Motor neuron (in vitro differentiated cells): Measurements from ENCODE around the gene SEC14L1. TPM values are rescaled to one million over a fixed set of nuclear protein-coding genes. Genes with fewer than 3 reads are reported as not detected.
A peak's percentile ranks its signal among the peaks of the same experiment; 100 is the strongest.

Source experiments
- ATAC-seq, 8 experiments: fragments of 200-7000 bp; cut with Tn5 transposase; replicated peaks in 6 of 8; 2 replicates each; pipeline ENCODE4 v1.8.0; 2021; ENCODE audit warnings: mild to moderate bottlenecking in 8 of 8, moderate library complexity in 8 of 8
- H3K27ac ChIP-seq, 2 donors: fragments of 250-450 bp; sonication (Bioruptor Pico); 2 replicates each; pipeline ENCODE4 v1.9.0; 2021; ENCODE audit warnings: antibody characterized with exemption in 2 of 2, mild to moderate bottlenecking in 2 of 2, moderate library complexity in 1 of 2
- H3K4me1 ChIP-seq, 2 donors: fragments of 250-450 bp; sonication (Bioruptor Pico); replicated peaks in 1 of 2; 2 replicates each; pipeline ENCODE4 v1.6.1; 2021; ENCODE audit warnings: antibody characterized with exemption in 2 of 2, mild to moderate bottlenecking in 2 of 2, moderate library complexity in 1 of 2
- H3K4me3 ChIP-seq, 5 donors: fragments of 250-450 bp; sonication (Bioruptor Pico); 2 replicates each; pipeline ENCODE4 v1.9.0; 2021; ENCODE audit warnings: antibody characterized with exemption in 5 of 5, mild to moderate bottlenecking in 5 of 5, moderate library complexity in 4 of 5
- WGBS, 10 experiments: fragments of 450-650 bp; shearing (Covaris generic); methylation state at CpG; one replicate each; pipeline ENCODE4 v1.0.0; 2022; 5-methylcytosine and 5-hydroxymethylcytosine counted together
- in situ Hi-C, 9 experiments: fragments of 400-800 bp; cut with MboI; loops; one replicate each; pipeline ENCODE4 v1.15.0; 2021; ENCODE audit warnings: low sequenced_read_pairs in 9 of 9, low pct_unique_long_range_greater_than_20kb in 2 of 9; ENCODE audit not compliant: unreplicated experiment in 9 of 9
- total RNA-seq, 8 experiments: library from RNA; unstranded; fragments of 300-600 nt; gene quantifications; 2 replicates each; pipeline versions ENCODE4 v1.2.3 to v1.2.4, GENCODE V29; 2022

Gene SEC14L1
- total RNA-seq, 8 experiments from 2014 or later, result 21.1 to 39.3 (median 32.4) TPM

GRCh38 chr17:77120868-77121267, 19.9 kb upstream of the SEC14L1 start:
- Histone ChIP-seq H3K4me3 (no peak overlapping the region), H3K4me1 (peaks cover 10 to 17% of the 10 kb centered on the region in 2 donors), H3K27ac (no peak overlapping the region)
- WGBS, 10 experiments, result 33 to 100% (median 86%) methylated on average over 1 to 6 of the region's 7 CpGs; no CpG with 5 or more reads in 3 of the 10 experiments
- ATAC-seq, result no peak
- in situ Hi-C loops, result no loop called here

GRCh38 chr17:77124192-77124889, 16.4 kb upstream of the SEC14L1 start:
- peak in 5 of 8 experiments; percentile 7 to 83 (median 38) for ATAC-seq
- H3K4me1 ChIP-seq, result peaks cover 3 to 12% of the 10 kb centered on the region in 2 donors
- in situ Hi-C loops, result no loop called here
- H3K4me3 ChIP-seq, result no peak overlapping the region
- no peak overlapping the region for H3K27ac ChIP-seq
- 70 to 93% (median 80%) methylated on average over 2 to 8 of the region's 15 CpGs; no CpG with 5 or more reads in 3 of the 10 experiments for WGBS, 10 experiments

- WGBS, 10 experiments, result 0 to 79% (median 29%) methylated on average over 1 to 6 of the region's 8 CpGs
- in situ Hi-C loops, result no loop called here
- Histone ChIP-seq H3K27ac (no peak overlapping the region), H3K4me3 (no peak overlapping the region), H3K4me1 (peaks cover 3 to 19% of the 10 kb centered on the region in 2 donors)
- peak in 6 of 8 experiments; percentile 15 to 53 (median 34) for ATAC-seq
Measured at GRCh38 chr17:77125432-77125901, 15.3 kb upstream of the SEC14L1 start.

- 64 to 100% (median 100%) methylated on average over 1 to 5 of the region's 7 CpGs; no CpG with 5 or more reads in 1 of the 10 experiments for WGBS, 10 experiments
- in situ Hi-C loops, result no loop called here
- Histone ChIP-seq H3K4me1 (peaks cover 3 to 19% of the 10 kb centered on the region in 2 donors), H3K27ac (no peak overlapping the region), H3K4me3 (no peak overlapping the region)
- no peak for ATAC-seq
Measured at GRCh38 chr17:77126519-77126918, 14.2 kb upstream of the SEC14L1 start.

DNA sequence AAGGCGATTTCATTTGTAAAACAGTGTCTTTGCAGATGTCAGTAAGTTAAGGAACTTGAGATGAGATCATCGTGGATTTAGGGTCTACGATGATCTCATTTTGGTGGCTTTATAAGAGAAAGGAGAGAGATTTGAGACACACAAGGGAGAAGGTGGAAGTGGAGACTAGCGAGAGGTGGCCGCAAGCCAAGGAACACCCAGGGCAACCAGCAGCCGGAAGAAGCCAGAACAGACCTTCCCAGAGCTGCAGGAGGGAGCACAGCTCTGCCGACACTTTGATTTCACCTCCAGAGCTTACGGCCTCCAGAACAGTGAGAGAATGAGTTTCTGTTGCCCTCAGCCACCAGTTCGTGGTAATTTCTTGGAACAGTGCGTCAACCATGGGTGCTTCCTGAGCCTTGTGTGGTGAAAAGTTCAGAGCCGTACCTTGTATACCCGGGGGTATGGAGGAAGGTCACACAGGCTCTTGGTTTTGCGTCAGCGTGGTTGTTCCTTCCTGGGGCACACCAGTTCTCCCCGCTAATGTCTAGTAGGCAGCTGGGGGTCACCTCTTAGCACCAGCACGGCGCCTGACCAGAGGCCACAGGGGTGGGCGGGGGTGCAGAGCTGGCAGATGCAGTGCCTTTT, 12.9 kb upstream of the SEC14L1 start:
- no peak for ATAC-seq
- peaks cover 3 to 19% of the 10 kb centered on the region in 2 donors for H3K4me1 ChIP-seq
- no peak overlapping the region for H3K27ac ChIP-seq
- H3K4me3 ChIP-seq, result no peak overlapping the region
- 81 to 100% (median 96%) methylated on average over 1 to 11 of the region's 18 CpGs for WGBS, 10 experiments
- in situ Hi-C loops, result no loop called here

GRCh38 chr17:77128896-77129567, 11.7 kb upstream of the SEC14L1 start:
- ATAC-seq, result peak in 4 of 8 experiments; percentile 16 to 92 (median 59)
- WGBS, 10 experiments, result 2 to 94% (median 44%) methylated on average over 2 to 9 of the region's 10 CpGs
- no peak overlapping the region for H3K4me3 ChIP-seq
- no peak overlapping the region for H3K27ac ChIP-seq
- H3K4me1 ChIP-seq, result peaks cover 3 to 19% of the 10 kb centered on the region in 2 donors
- in situ Hi-C loops, result no loop called here

DNA sequence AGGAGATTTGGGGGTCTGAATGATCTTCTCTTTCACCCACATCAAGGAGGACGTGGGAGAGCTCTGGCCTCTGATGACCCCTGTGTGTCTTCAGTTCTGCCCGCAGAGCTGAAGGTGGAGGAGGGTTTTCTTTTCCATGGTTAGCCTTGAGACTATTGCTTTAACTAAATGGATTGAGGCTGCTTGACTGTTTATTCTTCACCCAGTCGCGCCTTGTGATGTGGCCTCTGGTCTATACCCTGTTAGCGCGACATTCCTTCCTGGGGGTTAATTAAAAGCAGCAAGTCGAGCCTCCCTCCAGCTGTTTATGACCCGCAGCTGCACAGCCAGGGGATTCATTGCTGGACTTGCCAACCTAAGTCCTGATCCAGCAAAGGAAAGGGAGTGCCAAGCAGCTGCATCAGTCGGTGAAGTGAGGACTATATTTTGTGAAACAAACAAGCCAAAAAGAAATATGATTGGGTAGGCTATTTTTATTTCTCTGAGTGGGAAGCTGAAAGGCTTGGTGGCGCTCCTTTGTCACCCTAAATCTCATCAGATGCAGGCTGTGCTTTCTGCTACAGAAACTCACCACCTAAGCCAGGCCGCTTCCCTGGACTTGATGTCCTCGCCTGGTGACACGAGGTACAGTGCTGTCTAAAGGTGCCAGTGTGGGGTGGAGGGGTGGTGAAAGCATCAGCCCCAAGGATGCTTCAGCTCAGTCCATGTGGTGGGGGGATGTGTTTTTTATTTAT, 11.0 kb upstream of the SEC14L1 start:
- in situ Hi-C loops, result no loop called here
- ATAC-seq, result peak in 5 of 8 experiments; percentile 8 to 38 (median 34)
- H3K27ac ChIP-seq, result peak overlapping the region in 1 of 2 donors; percentile 51
- 13 to 60% (median 25%) methylated on average over 4 to 11 of the region's 13 CpGs; no CpG with 5 or more reads in 2 of the 10 experiments for WGBS, 10 experiments
- peaks cover 3 to 15% of the 10 kb centered on the region in 2 donors for H3K4me1 ChIP-seq
- no peak overlapping the region for H3K4me3 ChIP-seq

DNA sequence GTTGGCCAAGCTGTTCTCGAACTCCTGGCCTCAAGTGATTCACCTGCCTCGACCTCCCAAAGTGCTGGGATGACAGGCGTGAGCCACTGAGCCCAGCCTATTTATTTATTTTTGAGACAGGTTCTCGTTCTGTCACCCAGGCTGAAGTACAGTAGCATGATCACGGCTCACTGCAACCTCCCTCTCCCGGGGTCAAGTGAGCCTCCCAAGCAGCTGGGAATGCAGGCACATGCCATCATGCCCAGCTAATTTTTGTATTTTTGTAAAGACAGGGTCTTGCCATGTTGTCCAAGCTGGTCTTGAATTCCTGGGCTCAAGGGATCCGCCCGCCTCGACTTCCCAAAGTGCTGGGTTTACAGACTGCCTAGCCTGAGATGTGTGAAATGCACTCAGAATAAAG, 10.2 kb upstream of the SEC14L1 start:
- Histone ChIP-seq H3K27ac (no peak overlapping the region), H3K4me1 (peaks cover 2 to 12% of the 10 kb centered on the region in 2 donors), H3K4me3 (no peak overlapping the region)
- in situ Hi-C loops, result no loop called here
- WGBS, 10 experiments, result 80 to 100% (median 91%) methylated on average over 1 to 4 of the region's 9 CpGs; no CpG with 5 or more reads in 1 of the 10 experiments
- no peak for ATAC-seq

DNA sequence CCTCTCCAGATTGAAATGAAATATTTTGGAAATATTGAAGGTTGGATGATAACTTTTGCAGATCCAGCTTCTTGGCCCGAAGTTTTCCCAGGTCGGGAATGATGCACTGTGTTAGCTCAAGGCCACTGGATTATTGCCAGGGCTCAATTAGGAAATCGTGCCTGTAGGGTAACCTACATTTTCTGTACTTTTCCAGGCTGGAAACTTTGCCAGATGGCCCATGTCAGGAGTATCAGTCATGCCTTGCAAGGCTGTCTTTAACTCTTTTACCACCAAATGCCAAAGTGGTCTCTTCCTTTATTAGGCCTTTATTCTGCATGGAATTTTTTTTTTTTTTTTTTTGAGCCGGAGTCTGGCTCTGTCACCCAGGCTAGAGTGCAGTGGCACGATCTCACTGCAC, 8.9 kb upstream of the SEC14L1 start:
- 0 to 100% (median 83%) methylated on average over 1 to 5 of the region's 5 CpGs; no CpG with 5 or more reads in 1 of the 10 experiments for WGBS, 10 experiments
- in situ Hi-C loops, result no loop called here
- ATAC-seq, result no peak

DNA sequence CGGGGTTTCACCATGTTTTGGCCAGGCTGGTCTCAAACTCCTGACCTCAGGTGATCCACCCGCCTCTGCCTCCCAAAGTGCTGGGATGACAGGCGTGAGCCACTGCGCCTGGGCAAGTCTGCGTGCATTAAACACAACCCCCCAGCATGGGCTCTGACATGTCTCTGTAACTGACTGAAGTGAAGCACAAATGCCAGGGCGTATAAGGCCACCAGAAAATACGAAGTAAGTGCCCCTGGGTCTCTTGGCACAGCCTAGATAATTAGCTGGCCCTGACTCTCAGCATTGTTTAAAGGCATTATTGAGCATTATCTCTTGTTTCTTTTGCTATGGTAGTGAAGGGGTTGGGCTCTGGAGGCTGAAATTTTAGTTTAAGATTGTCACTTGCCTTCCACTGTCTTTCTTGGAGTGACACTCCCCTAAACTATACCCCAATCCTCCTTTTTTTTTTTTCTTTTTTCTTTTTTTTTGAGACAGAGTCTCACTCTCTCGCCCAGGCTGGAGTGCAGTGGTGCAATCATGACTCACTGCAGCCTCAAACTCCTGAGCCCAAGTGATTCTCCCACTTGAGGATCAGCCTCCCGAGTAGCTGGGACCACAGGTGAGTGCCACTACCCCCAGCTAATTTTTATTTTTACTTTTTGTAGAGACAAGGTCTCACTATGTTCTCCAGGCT, 8.2 kb upstream of the SEC14L1 start:
- in situ Hi-C loops, result no loop called here
- no peak for ATAC-seq
- Histone ChIP-seq H3K27ac (no peak overlapping the region), H3K4me1 (peaks cover 0 to 12% of the 10 kb centered on the region in 2 donors), H3K4me3 (no peak overlapping the region)
- 32 to 100% (median 66%) methylated on average over 1 to 9 of the region's 9 CpGs for WGBS, 10 experiments

More for the DNA sequence above, 8.9 kb upstream of the SEC14L1 start:
- H3K4me1 ChIP-seq, result peaks cover 0 to 12% of the 10 kb centered on the region in 2 donors
- no peak overlapping the region for H3K4me3 ChIP-seq
- no peak overlapping the region for H3K27ac ChIP-seq

DNA sequence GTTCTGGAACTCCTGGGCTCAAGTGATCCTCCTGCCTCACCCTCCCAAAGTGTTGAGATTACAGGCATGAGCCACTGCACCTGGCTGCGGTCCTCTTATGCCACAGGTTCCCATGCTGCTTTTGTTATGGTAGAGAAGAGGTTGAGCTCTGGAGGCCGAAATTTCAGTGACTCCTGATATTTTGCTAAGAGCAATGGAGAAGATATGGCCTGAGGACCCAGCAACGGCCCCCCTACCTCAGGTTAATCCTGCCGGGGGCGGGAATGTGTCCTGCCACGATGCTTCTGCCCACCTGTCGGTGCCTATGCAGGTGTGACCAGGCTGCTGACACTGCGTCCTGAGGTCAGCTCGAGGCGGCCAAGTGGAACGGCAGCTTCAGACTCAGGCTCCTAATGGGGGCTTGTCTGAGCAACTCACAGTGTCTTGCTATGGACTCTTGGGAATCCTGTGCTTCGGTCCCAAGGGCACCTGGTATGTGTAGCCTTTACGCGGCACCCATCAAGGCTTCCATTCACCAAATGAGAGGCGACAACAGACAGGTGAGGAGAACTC, 7.6 kb upstream of the SEC14L1 start:
- H3K27ac ChIP-seq, result no peak overlapping the region
- in situ Hi-C loops, result no loop called here
- peaks cover 0 to 12% of the 10 kb centered on the region in 2 donors for H3K4me1 ChIP-seq
- no peak for ATAC-seq
- no peak overlapping the region for H3K4me3 ChIP-seq
- 62 to 100% (median 89%) methylated on average over 1 to 11 of the region's 15 CpGs; no CpG with 5 or more reads in 5 of the 10 experiments for WGBS, 10 experiments

DNA sequence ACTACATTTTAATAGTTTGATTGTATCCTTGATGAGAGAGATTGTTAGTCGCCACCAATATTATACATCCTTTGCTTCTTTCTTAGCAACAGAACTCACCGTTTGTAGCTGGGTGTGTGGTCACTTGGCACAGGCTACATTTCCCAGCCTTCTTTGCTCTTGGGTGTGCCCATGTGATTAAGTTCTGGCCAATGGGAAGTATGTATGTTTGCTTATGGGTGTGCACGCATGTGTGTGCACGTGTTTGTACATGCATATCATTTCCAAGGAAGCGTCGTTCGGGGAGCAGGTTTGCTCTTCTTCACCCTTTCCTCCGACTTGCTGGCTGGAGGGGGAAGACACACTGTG, 4.4 kb upstream of the SEC14L1 start:
- 76 to 99% (median 89%) methylated on average over 3 to 8 of the region's 8 CpGs; no CpG with 5 or more reads in 2 of the 10 experiments for WGBS, 10 experiments
- in situ Hi-C loops, result no loop called here
- no peak for ATAC-seq
- H3K27ac ChIP-seq, result no peak overlapping the region
- peaks cover 4 to 5% of the 10 kb centered on the region in 2 donors for H3K4me1 ChIP-seq
- H3K4me3 ChIP-seq, result no peak overlapping the region
